Eye (tissue), 1 donor: ENCODE results near the gene ALKBH2.
A peak's percentile ranks its signal among the peaks of the same experiment; 100 is the strongest.
"Not testable (repeated sequence)": the region's sequence is repeated elsewhere in the genome, so short reads cannot be mapped to it uniquely, and the experiment has no call there.

Source experiments
- DNase-seq: peaks from one replicate; pipeline ENCODE4 v3.0.0-alpha.2; 2015

ALKBH2 gene

DNA sequence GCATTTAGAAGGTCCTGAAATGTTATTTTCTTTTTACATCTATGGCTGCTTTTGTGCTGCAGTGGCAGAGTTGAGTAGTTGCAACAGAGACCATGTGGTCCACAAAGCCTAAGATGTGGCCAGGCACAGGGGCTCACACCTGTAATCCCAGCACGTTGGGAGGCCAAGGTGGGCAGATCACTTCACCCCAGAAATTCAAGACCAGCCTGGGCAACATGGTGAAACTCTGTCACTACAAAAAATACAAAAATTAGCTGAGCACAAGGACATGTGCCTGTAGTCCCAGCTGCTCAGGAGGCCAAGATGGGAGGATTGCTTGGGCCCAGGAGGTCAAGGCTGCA, 27.4 kb downstream of the ALKBH2 start:
- DNase-seq = no peak

DNA sequence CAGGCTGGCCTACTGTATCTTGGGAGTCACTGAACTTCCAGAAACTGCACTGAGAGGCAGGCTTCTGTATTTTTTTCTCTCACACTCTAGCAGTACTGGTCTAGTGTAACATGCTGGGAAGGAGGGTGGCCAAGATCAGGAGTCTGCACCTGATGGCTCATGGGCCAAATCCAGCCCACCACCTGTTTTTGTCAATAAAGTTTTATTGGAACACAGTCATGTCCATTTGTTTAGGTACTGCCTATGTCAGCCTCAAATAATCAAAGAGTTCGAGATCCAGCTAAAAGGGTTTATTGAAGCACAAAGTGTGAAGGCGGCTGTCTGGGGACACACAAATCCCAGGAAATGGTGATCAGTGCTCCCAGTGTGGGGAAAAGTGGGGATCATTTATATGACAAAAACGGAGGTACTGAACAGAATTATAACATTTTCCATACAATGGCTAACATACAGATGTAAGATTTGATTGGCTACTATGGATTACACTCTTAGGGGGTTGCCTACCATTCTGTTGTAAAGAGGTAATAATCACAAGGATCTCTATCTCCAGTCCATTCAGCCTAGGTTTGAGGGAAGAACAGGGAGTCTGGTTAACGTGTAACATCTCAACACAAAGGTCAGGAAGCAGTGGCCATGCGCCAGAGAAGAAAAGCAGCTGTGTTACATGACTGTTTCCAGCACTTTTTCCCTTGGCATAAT, 28.0 kb downstream of the ALKBH2 start:
- DNase-seq = no peak

DNA sequence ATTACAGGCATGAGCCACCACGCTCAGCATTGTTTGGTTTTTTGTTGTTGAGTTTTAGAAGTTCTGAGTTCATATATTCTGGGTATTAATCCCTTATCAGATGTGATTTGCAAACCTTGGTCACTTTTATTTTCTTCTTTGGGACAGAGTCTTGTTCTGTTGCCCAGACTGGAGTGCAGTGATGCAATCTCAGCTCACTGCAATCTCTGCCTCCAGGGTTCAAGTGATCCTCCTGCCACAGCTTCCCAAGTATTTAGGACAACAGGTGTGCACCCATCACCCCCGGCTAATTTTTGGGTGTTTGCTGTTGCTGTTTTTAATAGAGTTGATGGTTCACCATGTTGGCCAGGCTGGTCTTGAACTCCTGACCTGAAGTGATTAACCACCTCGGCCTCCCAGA, 29.1 kb downstream of the ALKBH2 start:
- no peak for DNase-seq

DNA sequence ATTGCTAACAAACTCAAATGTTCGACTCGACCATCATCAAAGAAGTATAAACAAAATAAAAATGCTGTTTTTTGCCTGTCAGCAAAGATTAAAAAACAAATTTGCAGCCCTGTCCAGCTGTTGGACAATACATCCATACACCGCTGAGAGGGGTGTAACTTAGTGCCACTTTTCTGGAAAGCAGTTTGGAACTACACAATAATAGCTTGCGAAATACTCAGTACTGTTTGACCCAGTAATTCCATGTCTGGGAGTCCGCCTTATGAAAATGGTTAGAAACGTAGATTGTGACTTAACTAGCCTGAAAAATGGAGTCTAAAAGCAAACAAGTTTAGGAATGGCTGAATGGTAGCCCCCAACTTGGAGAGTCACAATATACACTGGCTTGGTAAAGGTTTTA, 34.5 kb downstream of the ALKBH2 start:
- no peak for DNase-seq

DNA sequence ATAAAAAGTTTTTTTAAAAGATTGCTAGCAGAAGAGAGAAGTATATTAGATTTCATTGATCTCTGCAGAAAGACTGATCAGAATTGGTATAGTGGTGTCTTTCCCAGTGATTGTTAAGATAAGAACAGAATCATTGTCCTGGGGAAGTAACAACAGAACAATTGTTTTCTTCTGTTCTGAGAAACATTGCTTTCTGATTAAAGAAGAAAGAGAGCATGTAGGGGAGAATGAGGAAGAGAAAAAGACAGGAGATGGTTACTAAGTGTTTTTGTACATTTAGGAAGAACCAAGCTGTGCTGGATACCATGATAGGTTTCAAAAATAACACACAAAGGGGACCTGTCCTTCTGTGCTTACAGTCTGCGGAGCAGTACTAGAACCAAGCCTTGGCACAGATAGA, 35.9 kb downstream of the ALKBH2 start:
- no peak for DNase-seq

DNA sequence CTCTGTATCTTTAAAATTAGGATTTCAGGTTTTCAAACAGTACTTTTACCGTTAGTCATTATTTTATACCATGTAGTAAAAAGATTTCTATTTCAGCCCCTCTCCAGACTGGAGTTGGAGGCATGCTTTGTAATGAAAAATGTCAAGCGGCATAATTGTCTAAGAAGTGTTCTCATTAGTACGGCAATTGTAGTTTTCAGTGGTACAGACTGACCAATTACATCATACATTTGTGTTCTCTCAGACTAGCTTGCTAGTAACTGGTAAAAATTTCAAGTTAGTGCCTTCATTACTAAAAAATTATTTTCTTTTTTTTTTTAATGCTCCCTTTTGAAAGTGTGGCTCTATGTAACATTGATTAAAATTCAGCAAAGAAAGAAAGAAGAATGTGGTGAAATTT, 36.4 kb downstream of the ALKBH2 start:
- DNase-seq = no peak

DNA sequence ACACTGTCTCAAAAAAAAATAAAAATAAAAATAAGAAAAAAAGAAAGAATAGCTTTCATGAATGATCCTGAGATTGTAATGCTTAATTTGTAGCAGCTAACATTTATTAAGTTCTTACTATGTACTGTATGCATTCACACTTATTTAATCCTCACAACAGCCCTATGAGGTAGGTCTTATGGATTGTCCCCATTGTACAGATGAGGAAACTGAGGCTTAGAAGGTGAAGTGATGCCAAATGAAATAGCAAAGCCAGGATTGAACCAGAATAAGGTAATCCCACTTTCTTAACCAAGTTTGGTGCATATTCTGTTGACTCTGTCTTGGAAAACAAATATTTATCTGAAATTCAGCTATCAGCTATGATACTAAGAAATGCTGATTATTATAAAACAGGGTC, 38.8 kb downstream of the ALKBH2 start:
- DNase-seq = no peak

DNA sequence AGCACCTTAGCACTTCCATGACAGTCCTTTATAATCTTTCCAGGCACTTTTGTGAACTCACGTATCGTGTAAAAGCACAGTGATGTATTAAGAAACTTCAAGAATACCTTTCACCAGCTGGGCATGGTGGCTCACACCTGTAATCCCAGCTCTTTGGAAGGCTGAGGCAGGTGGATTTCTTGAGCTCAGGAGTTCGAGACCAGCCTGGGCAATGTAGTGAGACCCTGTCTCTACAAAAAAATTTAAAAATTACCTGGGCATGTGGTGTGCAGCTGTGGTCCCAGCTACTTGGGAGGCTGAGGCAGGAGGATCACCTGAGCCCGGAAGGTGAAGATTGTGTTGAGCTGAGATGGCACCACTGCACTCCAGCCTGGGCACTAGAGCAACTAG, 39.2 kb downstream of the ALKBH2 start:
- not testable (repeated sequence) for DNase-seq

DNA sequence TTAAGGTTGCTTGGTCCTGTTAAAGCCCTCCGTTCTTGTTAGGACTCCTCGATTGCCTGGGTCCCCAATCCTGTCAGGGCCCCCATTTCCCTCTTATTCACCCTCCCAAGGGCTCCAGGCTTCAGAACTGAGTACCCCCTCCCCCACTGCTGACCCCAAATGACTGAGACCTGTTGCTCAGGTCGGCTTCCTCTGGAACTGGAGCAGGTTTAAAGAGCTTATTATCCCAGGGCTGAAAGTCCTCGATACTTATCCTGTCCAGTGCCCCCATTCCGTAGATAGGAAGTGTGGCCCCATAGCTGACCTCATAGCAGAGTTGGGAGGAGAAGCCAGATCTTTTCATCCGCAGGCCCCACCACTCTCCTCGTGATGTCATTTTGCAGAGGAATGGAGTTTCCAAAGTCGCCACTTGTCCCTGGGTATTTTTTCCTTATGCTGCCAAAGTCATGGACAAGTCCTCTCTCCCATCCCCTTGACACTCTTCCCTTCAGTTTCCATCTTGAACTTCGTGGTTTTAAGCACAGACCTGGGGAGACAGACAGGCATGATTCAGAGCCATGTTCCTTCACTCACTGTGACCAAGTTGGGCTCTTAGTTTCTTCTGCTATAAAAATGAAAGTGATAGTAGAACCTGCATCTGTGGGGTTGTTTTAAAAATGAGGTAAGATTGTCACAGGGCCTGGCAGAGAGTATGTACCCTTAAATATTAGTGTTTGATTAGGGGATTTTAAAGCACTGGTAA, 39.7 kb downstream of the ALKBH2 start:
- no peak for DNase-seq

DNA sequence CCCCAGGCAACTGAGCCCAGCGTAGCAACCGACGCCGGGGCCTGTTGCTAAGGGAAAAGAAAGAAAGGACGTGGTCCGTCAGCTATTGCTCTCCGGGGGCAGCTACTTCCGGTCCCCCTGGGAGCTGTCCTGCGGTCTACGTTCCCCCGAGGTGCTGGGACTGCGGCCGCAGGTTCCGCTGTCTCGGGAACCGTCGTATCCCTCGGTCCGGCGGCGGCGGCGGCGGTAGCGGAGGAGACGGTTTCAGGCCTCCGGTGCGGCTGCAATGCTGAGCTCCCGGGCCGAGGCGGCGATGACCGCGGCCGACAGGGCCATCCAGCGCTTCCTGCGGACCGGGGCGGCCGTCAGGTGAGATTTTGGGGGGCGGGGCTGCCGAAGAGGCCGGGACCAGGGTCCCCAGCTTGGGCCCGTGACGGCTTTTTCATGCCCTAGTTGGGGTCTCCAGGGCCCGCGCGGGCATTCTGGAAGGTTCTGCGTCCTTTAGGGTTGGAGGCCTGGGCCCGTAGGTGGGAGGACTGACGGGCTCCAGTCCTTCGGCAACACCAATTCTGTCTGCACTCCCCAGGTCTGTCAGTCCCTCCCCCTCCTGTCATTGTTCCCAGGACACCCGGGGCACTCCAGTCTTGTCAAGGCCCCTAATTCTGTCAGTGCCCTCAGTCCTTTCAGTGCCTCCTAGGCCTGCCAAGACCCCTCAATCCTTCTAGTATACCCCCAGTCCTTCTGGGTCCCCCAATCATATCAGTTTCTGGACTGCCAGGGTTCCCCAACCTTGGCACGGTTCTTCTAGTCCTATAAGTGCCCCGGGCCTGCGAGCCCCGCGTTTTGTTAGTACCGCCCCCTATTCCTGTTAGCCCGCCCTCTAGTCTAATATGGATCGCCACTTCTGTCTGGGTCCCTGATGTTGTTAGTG, 40.6 kb downstream of the ALKBH2 start, which contains the start of gene USP30:
Gene USP30, plus strand, starts transcription at position 163 of the 910 bp plus-strand sequence. Its CDS starts 103 bp downstream, at position 266.
- DNase-seq = peak; percentile 97

DNA sequence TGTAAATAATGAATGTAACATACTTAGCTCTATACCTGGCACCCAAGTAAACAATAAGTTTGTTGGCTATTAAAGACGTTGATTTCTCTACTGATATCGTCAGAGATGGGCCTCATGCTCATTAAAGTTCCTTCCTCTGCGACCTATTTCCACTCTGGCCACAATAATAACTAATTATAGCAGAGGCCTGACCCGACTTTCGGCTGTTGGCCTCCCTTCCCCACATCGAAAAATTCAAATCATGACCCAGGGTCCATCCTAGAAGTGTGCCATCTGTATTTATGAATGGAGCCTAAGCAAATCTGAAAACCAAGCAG, 41.2 kb downstream of the ALKBH2 start:
- DNase-seq = no peak

DNA sequence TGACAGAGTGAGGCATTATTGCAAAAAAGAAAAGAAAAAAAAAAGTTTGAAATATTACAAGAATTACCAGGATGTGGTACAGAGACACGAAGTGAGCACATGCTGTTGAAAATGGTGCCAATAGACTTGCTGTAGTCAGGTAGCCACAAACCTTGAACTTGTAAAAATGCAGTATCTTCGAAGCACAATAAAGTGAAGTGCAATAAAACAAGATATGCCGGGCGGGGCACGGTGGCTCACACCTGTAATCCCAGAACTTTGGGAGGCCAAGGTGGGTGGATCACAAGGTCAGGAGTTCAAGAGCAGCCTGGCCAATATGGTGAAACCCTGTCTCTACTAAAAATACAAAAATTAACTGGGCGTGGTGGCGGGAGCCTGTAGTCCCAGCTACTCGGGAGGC, 43.5 kb downstream of the ALKBH2 start:
- not testable (repeated sequence) for DNase-seq

DNA sequence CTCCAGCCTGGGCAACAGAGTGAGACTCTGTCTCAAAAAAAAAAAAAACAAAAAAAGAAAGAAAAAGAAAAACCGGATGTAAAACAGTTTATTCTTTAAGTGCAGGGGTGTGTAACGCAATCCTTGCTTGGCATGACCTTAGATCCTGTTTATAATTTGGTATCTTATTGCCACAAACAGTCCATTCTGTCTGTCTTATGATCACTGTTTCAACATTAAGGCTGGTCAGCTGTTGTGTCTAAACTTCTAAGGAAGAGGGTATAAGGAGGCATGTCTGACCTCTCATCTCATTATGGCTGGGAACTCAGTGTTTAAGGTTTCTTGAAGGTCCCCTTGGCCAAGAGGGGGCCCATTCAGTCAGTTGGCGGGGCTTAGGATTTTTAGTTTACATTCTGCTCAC, 44.6 kb downstream of the ALKBH2 start:
- not testable (repeated sequence) for DNase-seq

DNA sequence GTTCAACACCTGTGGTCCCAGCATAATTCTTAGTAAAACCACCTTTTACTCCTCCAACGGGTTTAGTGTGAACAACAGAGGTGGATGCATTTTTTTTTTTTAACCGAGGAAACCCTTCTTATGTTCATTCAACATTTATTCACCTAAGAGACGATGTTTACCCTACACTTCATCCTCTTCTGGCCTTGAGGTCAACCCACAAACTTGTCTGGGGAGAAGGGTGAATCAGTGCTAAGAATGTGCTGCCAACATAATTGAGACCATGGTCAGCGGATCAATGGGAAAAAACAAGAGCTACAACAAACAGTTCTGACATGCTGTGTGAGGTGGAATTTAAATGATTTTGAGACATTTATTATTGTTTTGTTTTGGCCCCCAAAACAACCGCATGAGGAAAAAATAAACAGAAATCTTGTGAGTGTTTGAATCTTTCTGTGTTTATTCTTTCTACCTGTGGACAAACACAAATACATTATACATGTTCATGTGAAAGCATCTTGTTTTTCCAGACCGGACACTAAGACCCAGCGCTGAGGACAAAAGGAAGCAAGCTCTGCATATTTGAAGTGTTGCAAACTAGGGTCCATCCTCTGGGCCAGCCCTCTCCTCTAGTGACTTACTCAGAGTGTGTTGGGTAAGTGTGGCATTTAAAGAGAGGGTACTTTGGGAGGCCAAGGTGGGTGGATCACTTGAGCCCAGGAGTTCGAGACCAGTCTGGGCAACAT, 46.0 kb downstream of the ALKBH2 start:
- no peak for DNase-seq

DNA sequence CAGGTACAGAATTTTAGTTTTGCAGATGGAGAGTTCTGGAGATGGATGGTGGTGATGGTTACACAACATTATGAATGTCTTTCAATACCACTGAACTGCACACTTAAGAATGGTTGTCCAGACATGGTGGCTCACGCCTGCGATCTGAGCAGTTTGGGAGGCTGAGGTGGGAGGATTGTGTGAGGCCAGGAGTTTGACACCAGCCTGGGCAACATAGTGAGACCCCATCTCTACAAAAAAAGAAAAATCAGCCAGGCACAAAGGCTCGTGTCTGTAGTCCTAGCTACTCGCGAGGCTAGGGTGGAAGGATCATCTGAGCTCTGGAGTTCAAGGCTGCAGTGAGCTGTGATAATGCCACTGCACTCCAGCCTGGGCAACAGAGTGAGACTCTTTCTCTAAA, 49.0 kb downstream of the ALKBH2 start:
- no peak for DNase-seq
